Endometrial microvascular endothelial cells (primary cell): Measurements from ENCODE around the gene MRPL55. TPM values are rescaled to one million over a fixed set of nuclear protein-coding genes. Genes with fewer than 3 reads are reported as not detected.

ENCODE experiments used
- in situ Hi-C: cut with HindIII; loops from 2 replicates; pipeline ENCODE4 v1.10.0; 2017; ENCODE audit warnings: low sequenced_read_pairs, low pct_unique_long_range_greater_than_20kb; ENCODE audit errors: inconsistent ontology term
- total RNA-seq: library from RNA; depleted of rRNA; stranded (reverse); fragments of >200 nt; gene quantifications from one replicate; pipeline ENCODE4 v1.2.3, GENCODE V29; 2015; ENCODE audit errors: inconsistent ontology term

Gene MRPL55
- total RNA-seq, 1 donor from 2014 or later = 89.8 TPM

DNA sequence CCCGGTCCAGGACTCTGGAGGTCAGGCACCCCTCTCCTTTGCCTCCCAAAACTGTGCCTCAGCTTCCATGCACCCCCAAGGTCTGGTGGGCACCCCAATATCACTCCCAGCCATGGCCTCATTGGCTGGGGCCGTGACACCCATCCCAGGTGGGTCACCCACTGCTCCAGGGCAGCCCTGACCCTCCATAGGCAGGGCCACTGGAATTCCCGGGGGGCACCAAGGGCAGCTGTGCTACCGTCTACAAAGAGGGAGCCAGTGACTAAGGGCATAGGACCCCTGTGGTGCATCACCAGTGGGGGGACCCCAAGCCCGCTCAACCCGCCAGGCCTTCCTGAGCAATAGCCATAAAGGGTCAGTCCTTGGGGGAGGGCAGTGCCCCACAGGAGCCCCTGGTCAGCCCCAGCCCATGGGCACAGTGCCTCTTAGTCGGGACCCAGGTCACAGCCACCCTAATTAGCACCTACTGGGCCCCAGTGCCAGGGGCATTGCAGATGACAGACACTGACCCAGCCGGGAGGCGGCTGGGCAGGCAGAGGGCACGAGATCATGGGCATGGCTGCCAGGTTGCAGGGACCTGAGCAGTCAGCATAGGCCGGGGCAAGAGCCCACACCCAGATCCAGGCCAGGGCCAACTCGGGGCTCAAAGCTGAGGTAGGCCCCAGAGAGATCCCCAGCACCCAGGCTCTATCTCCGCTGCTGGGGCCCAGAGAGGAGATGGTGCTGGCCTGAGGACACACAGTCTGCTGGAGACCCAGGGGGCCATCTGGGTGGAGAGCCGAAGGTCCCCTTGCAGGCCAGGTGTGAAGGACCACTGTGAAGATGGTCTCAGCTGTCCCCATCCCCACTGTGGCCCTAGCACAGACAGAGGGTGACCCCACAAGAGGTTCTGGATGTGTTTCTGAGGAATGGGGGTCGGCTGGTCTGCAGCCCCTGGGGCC lies 45.6 kb downstream of the MRPL55 start:
- in situ Hi-C loops = no loop called here

DNA sequence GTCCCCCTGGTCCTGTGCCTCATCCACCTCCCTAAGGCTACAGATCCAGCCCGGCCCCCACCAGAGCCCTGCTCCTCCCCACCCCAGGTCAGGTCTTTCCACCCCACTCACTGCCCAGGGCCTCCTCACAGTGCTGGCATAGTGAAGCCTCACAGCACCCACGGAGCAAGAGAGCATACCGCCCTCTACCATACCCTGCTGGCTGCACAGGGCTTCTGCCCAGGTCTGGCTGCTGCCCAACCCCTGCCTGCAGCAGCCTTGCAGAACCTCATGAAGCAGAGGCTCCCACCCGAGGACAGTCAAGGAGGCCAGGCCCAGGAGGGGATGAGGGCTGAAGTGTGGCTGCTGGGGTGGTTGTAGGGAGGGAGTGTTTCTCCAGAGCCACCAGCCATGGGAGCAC lies 46.3 kb downstream of the MRPL55 start:
- in situ Hi-C loops = no loop called here

DNA sequence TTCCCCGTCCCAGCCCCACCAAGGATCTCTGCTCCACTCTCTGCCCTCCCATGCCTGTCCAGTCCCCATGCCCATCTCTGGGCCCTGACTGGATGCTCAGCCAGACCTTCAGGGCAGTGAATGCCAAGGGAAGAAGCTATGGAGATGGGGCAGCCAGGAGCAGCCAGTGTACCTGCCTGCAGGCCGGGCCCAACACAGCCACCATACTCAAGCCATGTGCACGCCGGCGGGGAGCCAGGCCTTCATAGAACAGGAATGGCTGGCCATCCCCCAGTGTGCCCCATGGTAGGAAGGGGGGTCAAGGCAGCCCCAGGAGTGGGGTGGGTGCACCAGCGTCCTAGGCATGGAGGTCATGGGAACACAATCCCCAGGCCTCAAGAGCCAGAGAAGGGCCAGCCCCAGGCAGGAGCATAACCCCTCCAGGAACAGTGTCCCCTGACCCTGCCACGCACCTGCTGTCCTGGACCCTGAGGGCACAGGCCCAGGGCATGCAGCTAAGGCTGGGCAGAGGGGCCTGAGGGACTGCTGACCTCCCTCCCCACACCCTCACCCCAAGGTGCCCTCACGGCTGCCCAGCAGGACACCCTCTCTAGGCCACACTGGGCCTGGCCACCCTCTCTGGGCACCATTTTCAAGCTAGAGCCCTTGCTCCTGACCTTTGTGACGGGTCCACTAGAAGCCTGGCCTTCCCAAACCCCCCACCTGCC lies 46.9 kb downstream of the MRPL55 start:
- in situ Hi-C loops = no loop called here

DNA sequence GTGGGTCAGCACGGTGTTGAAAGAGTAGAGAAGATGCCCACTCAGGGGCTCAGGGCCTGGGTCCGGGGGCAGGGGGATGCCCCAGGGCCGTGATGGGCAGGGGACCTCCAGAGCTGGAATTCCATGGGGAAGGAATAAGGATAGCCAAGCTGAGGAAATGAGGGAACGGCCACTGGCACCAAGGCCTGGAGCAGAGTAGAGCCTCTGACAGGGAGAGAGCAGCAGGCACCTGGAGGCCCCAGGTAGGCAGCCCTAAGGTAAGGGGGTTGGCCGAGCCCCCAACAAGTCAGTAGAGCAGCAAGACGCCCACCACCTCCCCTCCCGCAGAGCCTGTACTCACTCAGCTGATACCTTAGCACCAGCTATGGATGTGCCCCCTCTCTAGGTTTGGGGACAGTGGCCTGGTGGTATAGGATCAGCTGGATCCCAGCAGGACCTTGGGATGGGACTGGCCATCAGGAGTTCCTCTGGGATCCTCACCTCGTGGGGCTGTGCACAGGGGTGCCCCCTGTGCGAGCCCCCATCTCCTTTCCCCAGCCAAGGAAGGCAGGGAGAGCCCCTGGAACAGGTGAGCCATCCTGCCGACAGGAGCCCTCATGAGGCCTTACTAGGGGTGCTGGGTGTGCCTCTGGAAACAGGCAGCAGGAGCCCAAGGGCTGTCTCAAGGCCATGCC lies 47.6 kb downstream of the MRPL55 start:
- in situ Hi-C loops = no loop called here

DNA sequence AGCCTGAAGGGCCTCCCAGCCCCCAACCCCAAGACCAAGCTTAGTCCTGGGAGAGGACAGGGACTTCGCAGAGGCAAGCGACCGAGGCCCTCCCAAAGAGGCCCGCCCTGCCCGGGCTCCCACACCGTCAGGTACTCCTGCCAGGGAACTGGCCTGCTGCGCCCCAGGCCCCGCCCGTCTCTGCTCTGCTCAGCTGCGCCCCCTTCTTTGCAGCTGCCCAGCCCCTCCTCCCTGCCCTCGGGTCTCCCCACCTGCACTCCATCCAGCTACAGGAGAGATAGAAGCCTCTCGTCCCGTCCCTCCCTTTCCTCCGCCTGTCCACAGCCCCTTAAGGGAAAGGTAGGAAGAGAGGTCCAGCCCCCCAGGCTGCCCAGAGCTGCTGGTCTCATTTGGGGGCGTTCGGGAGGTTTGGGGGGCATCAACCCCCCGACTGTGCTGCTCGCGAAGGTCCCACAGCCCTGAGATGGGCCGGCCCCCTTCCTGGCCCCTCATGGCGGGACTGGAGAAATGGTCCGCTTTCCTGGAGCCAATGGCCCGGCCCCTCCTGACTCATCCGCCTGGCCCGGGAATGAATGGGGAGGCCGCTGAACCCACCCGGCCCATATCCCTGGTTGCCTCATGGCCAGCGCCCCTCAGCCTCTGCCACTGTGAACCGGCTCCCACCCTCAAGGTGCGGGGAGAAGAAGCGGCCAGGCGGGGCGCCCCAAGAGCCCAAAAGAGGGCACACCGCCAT lies 48.5 kb downstream of the MRPL55 start:
- in situ Hi-C loops = no loop called here

DNA sequence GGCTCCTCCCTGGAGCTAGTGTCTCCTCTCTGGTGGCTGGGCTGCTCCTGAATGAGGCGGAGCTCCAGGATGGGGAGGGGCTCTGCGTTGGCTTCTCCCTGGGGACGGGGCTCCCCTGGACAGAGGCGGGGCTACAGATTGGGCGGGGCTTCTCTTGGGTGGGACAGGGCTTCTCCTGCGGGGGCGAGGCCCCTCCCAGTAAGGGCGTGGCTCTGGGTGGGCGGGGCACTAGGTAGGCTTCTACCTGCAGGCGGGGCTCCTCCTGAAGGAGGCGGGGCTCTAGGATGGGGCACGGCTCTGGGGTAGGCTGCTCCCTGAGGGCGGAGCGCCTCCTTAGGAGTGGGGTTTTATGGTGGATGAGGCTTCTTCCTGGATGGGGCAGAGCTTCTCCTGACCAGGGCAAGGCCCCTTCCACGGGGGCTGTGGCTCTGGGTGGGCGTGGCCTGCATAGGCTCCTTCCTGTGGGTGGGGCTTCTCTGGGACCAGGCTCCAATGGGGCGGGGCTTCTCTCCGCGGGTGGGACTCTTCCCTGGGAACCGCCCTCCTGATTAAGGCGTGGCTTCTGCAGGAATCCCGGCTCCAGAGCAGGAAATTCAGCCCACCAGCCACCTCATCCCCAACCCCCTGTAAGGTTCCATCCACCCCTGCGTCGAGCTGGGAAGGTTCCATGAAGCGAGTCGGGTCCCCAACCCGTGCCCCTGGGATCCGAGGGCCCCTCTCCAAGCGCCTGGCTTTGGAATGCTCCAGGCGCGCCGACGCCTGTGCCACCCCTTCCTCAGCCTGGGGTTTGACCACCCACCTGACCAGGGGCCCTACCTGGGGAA lies 49.3 kb downstream of the MRPL55 start:
- in situ Hi-C loops = no loop called here

DNA sequence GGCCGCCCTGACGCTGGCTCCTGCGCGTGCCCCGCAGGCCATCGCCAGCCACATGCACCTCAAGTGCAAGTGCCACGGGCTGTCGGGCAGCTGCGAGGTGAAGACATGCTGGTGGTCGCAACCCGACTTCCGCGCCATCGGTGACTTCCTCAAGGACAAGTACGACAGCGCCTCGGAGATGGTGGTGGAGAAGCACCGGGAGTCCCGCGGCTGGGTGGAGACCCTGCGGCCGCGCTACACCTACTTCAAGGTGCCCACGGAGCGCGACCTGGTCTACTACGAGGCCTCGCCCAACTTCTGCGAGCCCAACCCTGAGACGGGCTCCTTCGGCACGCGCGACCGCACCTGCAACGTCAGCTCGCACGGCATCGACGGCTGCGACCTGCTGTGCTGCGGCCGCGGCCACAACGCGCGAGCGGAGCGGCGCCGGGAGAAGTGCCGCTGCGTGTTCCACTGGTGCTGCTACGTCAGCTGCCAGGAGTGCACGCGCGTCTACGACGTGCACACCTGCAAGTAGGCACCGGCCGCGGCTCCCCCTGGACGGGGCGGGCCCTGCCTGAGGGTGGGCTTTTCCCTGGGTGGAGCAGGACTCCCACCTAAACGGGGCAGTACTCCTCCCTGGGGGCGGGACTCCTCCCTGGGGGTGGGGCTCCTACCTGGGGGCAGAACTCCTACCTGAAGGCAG lies 50.0 kb downstream of the MRPL55 start:
- in situ Hi-C loops = no loop called here

DNA sequence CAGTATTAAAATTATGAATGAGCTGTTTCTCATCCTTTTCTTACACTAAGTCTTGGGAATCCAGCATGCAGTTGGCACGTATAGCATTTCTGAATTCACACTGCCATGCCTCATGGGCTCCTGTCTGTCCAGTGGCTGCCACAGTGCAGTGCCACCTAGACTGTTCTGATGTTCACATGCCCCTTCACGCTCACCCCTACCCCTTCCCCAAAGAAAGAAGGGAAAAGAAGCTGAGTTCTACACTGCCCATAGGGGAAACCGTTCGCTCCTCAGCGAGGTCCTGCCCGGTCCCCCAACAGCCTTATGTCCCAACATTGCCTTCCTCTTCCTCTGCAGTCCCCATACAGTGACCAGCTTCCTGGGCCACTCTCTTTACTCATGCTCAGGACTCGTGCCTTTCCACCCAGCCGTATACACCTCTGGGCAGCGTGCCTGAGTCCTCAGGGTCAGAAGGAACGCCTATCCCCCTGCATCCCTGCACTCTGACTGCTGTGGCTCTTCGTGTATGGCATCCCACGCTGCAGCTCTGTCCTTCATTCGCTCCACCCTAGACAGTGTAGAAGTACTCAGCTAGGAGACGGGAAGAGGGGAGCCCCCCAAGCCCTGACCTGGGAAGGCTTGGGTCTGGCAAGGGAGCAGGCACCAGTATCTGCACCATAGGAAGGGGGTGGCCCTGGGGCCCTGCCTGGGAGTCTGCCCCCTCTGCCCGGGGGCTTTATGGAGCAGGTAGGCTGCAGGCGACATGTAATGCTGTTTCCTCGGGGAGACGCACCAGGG lies 50.7 kb downstream of the MRPL55 start:
- in situ Hi-C loops = no loop called here

Other genes with a start within 250 kb of the MRPL55 start
- gene WNT9A, start 161.4 kb downstream of the MRPL55 start, total RNA-seq = not detected
- not detected for gene WNT3A, start 102.3 kb downstream of the MRPL55 start, total RNA-seq
- 572 TPM for gene ARF1, start 26.6 kb downstream of the MRPL55 start, total RNA-seq
- 11.4 TPM for gene C1orf35, start 6.0 kb downstream of the MRPL55 start, total RNA-seq
- 265 TPM for gene GUK1, start 31.0 kb upstream of the MRPL55 start, total RNA-seq
- 0.28 TPM for gene GJC2, start 40.6 kb upstream of the MRPL55 start, total RNA-seq
- 2.6 TPM for gene IBA57, start 56.5 kb upstream of the MRPL55 start, total RNA-seq
- 0.37 TPM for gene OBSCN, start 98.7 kb upstream of the MRPL55 start, total RNA-seq